Upper lobe of left lung (tissue), 4 donors: ENCODE results near the gene TTC34.

Experiments used
- CTCF ChIP-seq, 6 experiments: fragments of 450-650 bp in 4 of 6; fragments of 200-600 bp in 2 of 6; sonication (generic) in 2 of 6; IDR thresholded peaks; one replicate each; pipeline ENCODE4 v1.5.1; 2016 to 2019; ENCODE audit warnings: antibody characterized with exemption in 6 of 6
- EP300 ChIP-seq, 4 donors: sonication (generic); formaldehyde crosslinking; IDR thresholded peaks; one replicate each; pipeline ENCODE4 v1.5.1; 2017; ENCODE audit warnings: antibody characterized with exemption in 4 of 4, control low read depth in 2 of 4
- POLR2A ChIP-seq, 4 donors: fragments of 450-650 bp; IDR thresholded peaks; one replicate each; pipeline ENCODE4 v1.5.1; 2016 to 2017; ENCODE audit warnings: antibody characterized with exemption in 4 of 4, mild to moderate bottlenecking in 2 of 4

- TF ChIP-seq POLR2A (IDR thresholded peaks at IDR 0.05) (no peak), EP300 (IDR thresholded peaks at IDR 0.05) (no peak), CTCF (IDR thresholded peaks at IDR 0.05) (no peak)
Measured at GRCh38 chr1:2823921-2824610, 22.6 kb upstream of the TTC34 start.
